K562 (cell line): ENCODE results near the gene ERGIC3. TPM values are rescaled to one million over a fixed set of nuclear protein-coding genes. Genes with fewer than 3 reads are reported as not detected.
A peak's percentile ranks its signal among the peaks of the same experiment; 100 is the strongest.

Source experiments
- ATAC-seq: fragments of 200-7000 bp; cut with Tn5 transposase; 3 replicates; pipeline ENCODE4 v1.9.1; 2020; ENCODE audit warnings: moderate library complexity
- BruUV-seq: library from RNA; stranded (reverse); fragments of 400-500 nt; replicated peaks from 2 replicates; lab custom pipeline; 2021; lab: Mats Ljungman, UMichigan
- CTCF ChIA-PET: fragments of 300-600 bp; formaldehyde crosslinking; extraction: SDS; loops from one replicate; lab custom pipeline; 2021; ENCODE audit warnings: low intra/inter-chr PET ratio; lab: Yijun Ruan, JAX
- POLR2A ChIA-PET: fragments of 300-600, 350-650 bp; sonication (Branson Sonifier 250); formaldehyde crosslinking; extraction: SDS; loops from one replicate; lab custom pipeline; 2021; ENCODE audit warnings: antibody characterized with exemption, inconsistent platforms; lab: Yijun Ruan, JAX
- DNase-seq, 4 experiments: peaks; one replicate each; pipeline versions ENCODE4 v3.0.0 to v3.0.0-alpha.2; 2011 to 2018; ENCODE audit warnings: low spot score in 3 of 4, mixed read lengths in 3 of 4; ENCODE audit errors: extremely low read depth in 1 of 4
- FAIRE-seq: peaks from 2 replicates; lab custom pipeline; 2011; peaks lifted over from hg19 to GRCh38; lab: Jason Lieb, UNC
- H2AFZ ChIP-seq: 2 replicates; pipeline ENCODE4 v1.6.0; 2011; ENCODE audit warnings: low read depth, low read length, control low read depth, inconsistent platforms
- H3K27ac ChIP-seq: fragments of 200-600 bp; 3 replicates; pipeline ENCODE4 v1.8.0; 2011; ENCODE audit warnings: low read depth, mild to moderate bottlenecking, control low read depth, inconsistent platforms, low read length, moderate library complexity, mixed read lengths; ENCODE audit errors: extremely low read depth
- H3K27me3 ChIP-seq, 2 experiments: fragments of 300-600 bp in 1 of 2; 2 replicates in 1 of 2; 3 replicates in 1 of 2; pipeline versions ENCODE4 v1.6.0 to v1.8.0; 2011; ENCODE audit warnings: inconsistent platforms in 2 of 2, low read length in 2 of 2, mild to moderate bottlenecking in 1 of 2, mixed read lengths in 1 of 2, moderate library complexity in 1 of 2; ENCODE audit not compliant: control insufficient read depth in 2 of 2, insufficient read depth in 2 of 2
- H3K36me3 ChIP-seq: fragments of 300-600 bp; 3 replicates; pipeline ENCODE4 v1.8.0; 2011; ENCODE audit warnings: mild to moderate bottlenecking, low read length, inconsistent platforms; ENCODE audit not compliant: control insufficient read depth, insufficient read depth
- H3K4me1 ChIP-seq, 2 experiments: fragments of 200-600 bp in 1 of 2; replicated peaks in 1 of 2; 2 replicates in 1 of 2; 3 replicates in 1 of 2; pipeline versions ENCODE4 v1.5.1 to v1.8.0; 2011; ENCODE audit warnings: inconsistent platforms in 2 of 2, low read length in 2 of 2, mild to moderate bottlenecking in 1 of 2, mixed read lengths in 1 of 2, moderate library complexity in 1 of 2; ENCODE audit not compliant: control insufficient read depth in 2 of 2, insufficient read depth in 2 of 2
- H3K4me2 ChIP-seq: 2 replicates; pipeline ENCODE4 v1.6.1; 2011; ENCODE audit warnings: low read length, control low read depth, inconsistent platforms, mixed read lengths; ENCODE audit not compliant: insufficient read depth
- H3K4me3 ChIP-seq: fragments of 200-600 bp; sonication (generic), shearing (Covaris generic); 2 replicates; pipeline ENCODE4 v1.5.1; 2016; ENCODE audit warnings: control low read depth, inconsistent platforms
- H3K79me2 ChIP-seq: fragments of 200-600 bp; 3 replicates; pipeline ENCODE4 v1.8.0; 2011; ENCODE audit warnings: low read length, inconsistent platforms; ENCODE audit not compliant: control insufficient read depth, insufficient read depth
- H3K9ac ChIP-seq, 2 experiments: 2 replicates each; pipeline versions ENCODE4 v1.6.0 to v1.6.1; 2011; ENCODE audit warnings: low read depth in 2 of 2, low read length in 2 of 2, control low read depth in 1 of 2, inconsistent platforms in 1 of 2, mild to moderate bottlenecking in 1 of 2, mixed read lengths in 1 of 2; ENCODE audit not compliant: insufficient read depth in 1 of 2
- H3K9me1 ChIP-seq: one replicate; pipeline ENCODE4 v1.6.0; 2011; ENCODE audit warnings: inconsistent platforms, mild to moderate bottlenecking, low read length, moderate library complexity; ENCODE audit not compliant: control insufficient read depth, insufficient read depth
- H3K9me3 ChIP-seq: replicated peaks from 2 replicates; pipeline ENCODE4 v1.5.1; 2011; ENCODE audit warnings: low read depth, low read length, inconsistent platforms; ENCODE audit not compliant: control insufficient read depth, insufficient read depth
- H4K20me1 ChIP-seq: replicated peaks from 2 replicates; pipeline ENCODE4 v1.6.1; 2011; ENCODE audit warnings: low read length, inconsistent platforms, mixed read lengths; ENCODE audit not compliant: control insufficient read depth, insufficient read depth
- ARHGAP35 ChIP-seq: fragments of 450-650 bp; IDR thresholded peaks from 2 replicates; pipeline ENCODE4 v1.6.1; 2018; ENCODE audit not compliant: partially characterized antibody
- FOXA1 ChIP-seq: fragments of 450-650 bp; IDR thresholded peaks from 2 replicates; pipeline ENCODE4 v1.6.1; 2016; ENCODE audit warnings: mild to moderate bottlenecking, borderline replicate concordance
- HOMEZ ChIP-seq: fragments of 250-450 bp; sonication (Bioruptor Pico); IDR thresholded peaks from 2 replicates; pipeline ENCODE4 v1.4.0; 2020; ENCODE audit warnings: mild to moderate bottlenecking, moderate library complexity
- NR2F6 ChIP-seq: fragments of 450-650 bp; formaldehyde crosslinking; IDR thresholded peaks from 2 replicates; pipeline ENCODE4 v1.4.0; 2020; ENCODE audit warnings: mild to moderate bottlenecking
- PRDM10 ChIP-seq: fragments of 450-650 bp; IDR thresholded peaks from 2 replicates; pipeline ENCODE4 v1.6.1; 2018; ENCODE audit not compliant: partially characterized antibody
- RBM34 ChIP-seq: fragments of 200-400 bp; formaldehyde crosslinking; IDR thresholded peaks from 2 replicates; pipeline ENCODE4 v1.6.1; 2018; ENCODE audit warnings: low read length, borderline replicate concordance; ENCODE audit not compliant: insufficient read depth
- RFX5 ChIP-seq: IDR thresholded peaks from 2 replicates; pipeline ENCODE4 v1.6.1; 2011; ENCODE audit warnings: low read depth, mild to moderate bottlenecking, improper control_type of control experiment, low read length
- STAG1 ChIP-seq: sonication (generic); formaldehyde crosslinking; IDR thresholded peaks from 2 replicates; pipeline ENCODE4 v1.5.0; 2020; ENCODE audit warnings: missing genetic modification reagents, borderline replicate concordance
- TRIM25 ChIP-seq: fragments of 450-650 bp; IDR thresholded peaks from 2 replicates; pipeline ENCODE4 v1.7.0; 2016; ENCODE audit warnings: borderline replicate concordance
- ZC3H11A ChIP-seq: IDR thresholded peaks from 2 replicates; pipeline ENCODE4 v1.6.1; 2012; ENCODE audit warnings: low read depth, low read length, improper control_type of control experiment
- ZNF232 ChIP-seq: sonication (generic); formaldehyde crosslinking; IDR thresholded peaks from 2 replicates; pipeline ENCODE4 v1.8.0; 2022; ENCODE audit warnings: mild to moderate bottlenecking, missing genetic modification reagents
- ZNF79 ChIP-seq: fragments of 250-450 bp; sonication (Bioruptor Pico); IDR thresholded peaks from 2 replicates; pipeline ENCODE4 v1.4.0; 2020; ENCODE audit warnings: low read depth, mild to moderate bottlenecking, moderate library complexity
- WGBS: fragments of 100-300 bp; shearing (Covaris generic); methylation state at CpG from one replicate; pipeline ENCODE4 v1.1.6; 2016; ENCODE audit warnings: low coverage, mixed read lengths; ENCODE audit not compliant: insufficient coverage; ENCODE audit errors: missing lambda C conversion rate; 5-methylcytosine and 5-hydroxymethylcytosine counted together
- in situ Hi-C: fragments of 300-500 bp; cut with MboI; formaldehyde crosslinking; loops from 4 replicates; pipeline ENCODE4 v1.15.0; 2018; ENCODE audit warnings: inconsistent platforms, mixed read lengths
- intact Hi-C: fragments of 100-400 bp; cut with micrococcal nuclease; formaldehyde crosslinking; loops from 2 replicates; pipeline ENCODE4 v1.14.2; 2022
- polyA plus RNA-seq, 8 experiments: library from polyadenylated mRNA; depleted of rRNA in 4 of 8; stranded (reverse) in 5 of 8; unstranded in 3 of 8; fragments of >200 nt; fragmentation: Nextera tagmentation in 2 of 8; fragmentation: Illumina TruSeq in 1 of 8; extraction: Ambion mirVana in 2 of 8; extraction: Trizol in 1 of 8; gene quantifications; 2 replicates each; pipeline versions ENCODE4 v1.2.1 to v1.2.3, GENCODE V29; 2011 to 2014; ENCODE audit warnings: inconsistent platforms in 1 of 8, missing spikeins in 1 of 8
- total RNA-seq, 7 experiments: library from RNA; depleted of rRNA in 6 of 7; stranded (reverse); fragments of >200 nt in 6 of 7; fragmentation: Illumina TruSeq in 2 of 7; extraction: Trizol in 2 of 7; gene quantifications; 2 replicates each; pipeline versions ENCODE4 v1.2.1 to v1.2.3, GENCODE V29; 2011 to 2021; ENCODE audit warnings: low replicate concordance in 1 of 7

The ERGIC3 gene
- total and polyA plus RNA-seq, 9 of the 15 experiments (the other 6 are each of a cell fraction or from before 2014, with no cell fraction given), result 121 to 278 (median 184) TPM

- no peak overlapping the region for H3K4me2 ChIP-seq
- peaks cover 87% of the 10 kb centered on the region for H3K36me3 ChIP-seq
- no peak overlapping the region for H3K27ac ChIP-seq
- H3K9me1 ChIP-seq, result no peaks in the 10 kb centered on the region
- intact Hi-C loops, result no loop called here
- POLR2A ChIA-PET, result interaction anchor here (0.7 to 1.4 kb wide), 4 partner anchors 10 to 99 kb away, joined by 3 to 4 read pairs (median 4); no protein-coding TSS in a partner anchor
- TF ChIP-seq ZNF79 (no peak), NR2F6 (CRISPR knock-in tag) (no peak), RFX5 (no peak), HOMEZ (CRISPR knock-in tag) (no peak), STAG1 (CRISPR knock-in tag) (no peak), TRIM25 (no peak), RBM34 (no peak), PRDM10 (no peak), ZNF232 (CRISPR knock-in tag) (no peak), ZC3H11A (no peak), ARHGAP35 (no peak), FOXA1 (no peak)
- TF ChIP-seq, all 486 proteins: peak for 0
- CTCF ChIA-PET, result no interaction called here
- no TSS peak for BruUV-seq
- DNase-seq (no peak), ATAC-seq (no peak), FAIRE-seq (no peak)
- Histone ChIP-seq H3K9ac (0 out of 4 replicates have a peak overlapping the region, but pooled peaks of 1 of the 2 experiments have one; percentile 13), H3K9me3 (no peaks in the 10 kb centered on the region), H4K20me1 (no peaks in the 10 kb centered on the region), H2AFZ (no peak overlapping the region), H3K27me3 (no peaks in the 10 kb centered on the region), H3K79me2 (no peaks in the 10 kb centered on the region), H3K4me1 (no peaks in the 10 kb centered on the region), H3K4me3 (no peak overlapping the region)
- in situ Hi-C loops, result no loop called here
- 95% methylated on average over 5 of the region's 5 CpGs for WGBS
Measured at GRCh38 chr20:35497320-35497719, 44.6 kb upstream of the ERGIC3 start.
